DMS79 treated with DMSO at 0.1 percent for 48 hours (cell line): Measurements from ENCODE around the gene MRPS23.
A peak's percentile ranks its signal among the peaks of the same experiment; 100 is the strongest.

Source experiments
- DNase-seq: peaks from one replicate; lab custom pipeline; 2025; lab: John Stamatoyannopoulos, UW

MRPS23 gene

GRCh38 chr17:57838453-57838852 lies 11.4 kb downstream of the MRPS23 start:
- no peak for DNase-seq

GRCh38 chr17:57835333-57835900 lies 14.4 kb downstream of the MRPS23 start:
- DNase-seq = no peak

GRCh38 chr17:57834146-57834741 lies 15.6 kb downstream of the MRPS23 start:
- DNase-seq = no peak

- peak; percentile 52 for DNase-seq
Observed at GRCh38 chr17:57833179-57833939, 16.5 kb downstream of the MRPS23 start.

GRCh38 chr17:57832314-57833178 lies 17.3 kb downstream of the MRPS23 start:
- no peak for DNase-seq

GRCh38 chr17:57830880-57831279 lies 19.0 kb downstream of the MRPS23 start:
- no peak for DNase-seq

GRCh38 chr17:57823469-57824401 lies 26.1 kb downstream of the MRPS23 start:
- DNase-seq = no peak

- DNase-seq = no peak
Observed at GRCh38 chr17:57819867-57820266, 30.0 kb downstream of the MRPS23 start.

- no peak for DNase-seq
Observed at GRCh38 chr17:57819285-57819684, 30.6 kb downstream of the MRPS23 start.

- DNase-seq = no peak
Observed at GRCh38 chr17:57818066-57818465, 31.8 kb downstream of the MRPS23 start.

GRCh38 chr17:57817299-57817698 lies 32.5 kb downstream of the MRPS23 start:
- no peak for DNase-seq

GRCh38 chr17:57814421-57814820 lies 35.4 kb downstream of the MRPS23 start:
- no peak for DNase-seq

- no peak for DNase-seq
Observed at GRCh38 chr17:57811638-57812280, 38.1 kb downstream of the MRPS23 start.

- peak; percentile 80 for DNase-seq
Observed at GRCh38 chr17:57810721-57811637, 38.9 kb downstream of the MRPS23 start.

GRCh38 chr17:57809879-57810278 lies 40.0 kb downstream of the MRPS23 start:
- DNase-seq = no peak

GRCh38 chr17:57808882-57809281 lies 41.0 kb downstream of the MRPS23 start:
- no peak for DNase-seq

GRCh38 chr17:57806167-57806830 lies 43.5 kb downstream of the MRPS23 start:
- no peak for DNase-seq

- DNase-seq = no peak
Observed at GRCh38 chr17:57803021-57803420, 46.8 kb downstream of the MRPS23 start.

GRCh38 chr17:57801044-57801711 lies 48.7 kb downstream of the MRPS23 start:
- DNase-seq = no peak
